GM12892 (cell line): Measurements from ENCODE around the gene MGMT.

ENCODE experiments used
- DNase-seq: peaks from one replicate; pipeline ENCODE4 v3.0.0; 2011; ENCODE audit not compliant: insufficient read length
- FAIRE-seq: peaks from 2 replicates; lab custom pipeline; 2011; peaks lifted over from hg19 to GRCh38; lab: Jason Lieb, UNC
- POLR2A ChIP-seq: IDR thresholded peaks from 2 replicates; pipeline ENCODE4 v1.6.1; 2011; ENCODE audit warnings: low read depth, low read length, control low read depth
- POLR2AphosphoS5 ChIP-seq: IDR thresholded peaks from 2 replicates; pipeline ENCODE4 v1.6.1; 2011; ENCODE audit warnings: low read depth, low read length, control low read depth
- TAF1 ChIP-seq: IDR thresholded peaks from 2 replicates; pipeline ENCODE4 v1.6.1; 2011; ENCODE audit warnings: low read depth, mild to moderate bottlenecking, control low read depth, low read length, borderline replicate concordance

MGMT gene

DNA sequence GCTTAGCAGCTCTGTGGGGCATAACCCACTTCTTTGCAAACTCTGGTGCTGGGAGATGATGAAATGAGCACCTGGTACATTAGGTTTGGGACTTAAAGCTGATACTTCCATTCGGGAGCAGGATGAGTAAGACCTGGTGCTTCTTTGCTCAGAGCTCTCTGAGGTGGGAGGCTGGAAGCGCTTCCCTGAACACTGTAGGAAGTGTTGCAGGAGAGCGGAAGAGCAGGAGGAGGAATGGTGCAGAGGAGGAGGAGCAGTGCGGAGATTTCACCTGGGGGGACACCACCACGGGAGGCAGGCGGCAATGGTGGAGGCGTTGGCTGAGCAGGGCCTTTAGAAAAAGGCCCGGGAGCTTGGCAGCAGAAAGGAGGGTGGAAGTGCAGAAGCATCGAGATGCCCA, 142.5 kb downstream of the MGMT start:
- DNase-seq, result no peak
- FAIRE-seq, result no peak
- TF ChIP-seq POLR2A (no peak), POLR2AphosphoS5 (no peak), TAF1 (no peak)

DNA sequence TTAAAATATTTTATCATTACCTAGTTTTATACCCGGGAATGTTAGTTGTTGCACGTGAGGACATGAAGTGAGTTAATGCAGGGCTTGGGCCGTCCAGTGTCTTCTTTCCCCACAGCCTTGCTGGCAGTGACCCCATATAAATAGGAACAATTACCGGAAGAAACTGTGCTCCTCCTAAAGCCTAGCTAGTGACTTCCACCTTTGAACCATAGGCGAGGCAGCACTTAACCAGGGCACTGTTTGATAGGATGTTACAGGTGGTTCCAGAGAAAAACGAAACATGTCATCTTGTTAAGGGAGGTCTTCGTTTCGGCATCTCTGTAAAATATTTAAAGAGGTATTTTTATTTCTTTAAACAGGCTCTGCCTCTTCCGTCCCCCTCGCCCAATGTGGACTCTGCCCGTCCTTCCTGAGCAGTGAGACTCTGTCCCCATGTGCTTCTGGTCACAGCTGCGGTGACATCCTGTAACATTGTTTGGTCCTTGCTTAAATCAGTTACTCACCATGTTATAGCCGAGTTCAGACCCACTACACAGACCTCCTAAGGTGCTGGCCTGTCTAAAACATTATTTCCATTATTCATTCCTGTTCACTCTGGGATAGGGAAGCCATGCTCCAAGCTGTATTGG, 145.6 kb downstream of the MGMT start:
- no peak for FAIRE-seq
- no peak for TF ChIP-seq POLR2AphosphoS5
- TF ChIP-seq TAF1, result no peak
- TF ChIP-seq POLR2A, result no peak
- no peak for DNase-seq

DNA sequence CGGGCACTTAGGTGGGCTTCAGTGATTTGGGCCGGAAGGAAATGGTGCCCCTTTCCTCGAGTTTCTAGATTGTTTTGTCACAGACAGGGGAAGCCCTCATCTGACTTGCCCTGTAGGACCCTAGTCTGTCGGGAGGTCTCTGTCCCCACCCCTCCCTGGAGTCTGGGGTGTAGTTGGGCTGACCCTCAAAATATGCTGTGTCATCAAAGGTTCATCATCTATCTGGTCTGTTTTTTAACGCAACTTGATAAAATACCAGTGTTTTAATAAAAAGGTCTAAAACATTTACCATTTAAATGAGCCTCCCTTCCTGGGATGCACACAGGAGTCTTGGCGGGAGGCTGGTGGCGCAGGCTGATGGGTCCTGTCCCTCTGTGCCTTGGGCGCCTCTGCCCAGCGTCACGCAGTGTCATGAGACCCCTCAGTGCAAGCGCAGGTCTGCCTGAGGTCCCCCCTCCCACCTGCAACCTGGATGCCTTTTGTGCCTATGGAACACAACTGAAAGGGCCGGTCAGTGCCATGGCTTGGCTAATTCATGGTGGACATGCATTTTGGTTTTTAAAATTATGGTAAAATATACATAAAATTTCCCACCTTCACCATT, 146.4 kb downstream of the MGMT start:
- TF ChIP-seq POLR2AphosphoS5, result no peak
- TF ChIP-seq TAF1, result no peak
- no peak for TF ChIP-seq POLR2A
- DNase-seq (no peak), FAIRE-seq (no peak)

DNA sequence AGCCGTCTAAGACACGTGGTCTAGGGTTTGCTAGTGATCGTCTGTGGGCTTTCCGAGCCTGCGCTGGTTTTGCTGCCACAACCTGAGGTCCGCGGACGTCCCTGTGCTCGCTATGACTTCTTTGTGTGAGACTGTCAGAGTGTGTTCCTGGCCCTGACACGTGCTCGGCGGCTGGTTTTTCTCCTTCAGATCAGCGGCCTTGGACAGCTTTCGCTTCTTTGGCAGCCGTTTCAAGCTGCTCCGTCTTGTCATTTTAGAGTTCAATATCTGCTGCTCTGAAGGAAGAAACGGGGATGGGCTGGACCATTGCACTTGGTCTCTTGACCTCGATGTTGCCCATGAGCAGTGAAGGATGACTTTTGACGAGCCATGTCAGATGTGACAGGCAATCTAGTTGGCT, 147.3 kb downstream of the MGMT start:
- TF ChIP-seq TAF1 (no peak), POLR2A (no peak), POLR2AphosphoS5 (no peak)
- FAIRE-seq (no peak), DNase-seq (no peak)

DNA sequence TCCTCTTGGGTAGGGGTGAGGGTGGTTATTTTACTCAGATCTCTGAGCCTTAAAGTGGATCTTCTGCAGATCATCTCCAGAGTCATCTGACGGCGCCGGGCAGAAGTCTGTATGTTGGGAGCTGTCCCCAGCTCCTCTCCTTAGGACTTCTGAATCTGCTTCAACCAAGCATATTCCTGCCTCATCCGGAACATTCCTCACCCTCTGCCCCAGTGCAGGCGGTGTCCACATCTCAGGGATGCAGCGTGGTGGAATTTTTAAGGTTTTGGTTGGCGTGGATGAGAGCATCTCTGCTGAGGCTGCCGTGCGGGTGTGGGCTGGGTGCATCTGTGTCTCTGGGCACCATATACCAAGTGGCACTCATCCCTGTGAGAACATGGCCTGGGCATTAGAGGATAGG, 148.3 kb downstream of the MGMT start:
- TF ChIP-seq POLR2AphosphoS5, result no peak
- no peak for TF ChIP-seq TAF1
- TF ChIP-seq POLR2A, result no peak
- FAIRE-seq, result no peak

DNA sequence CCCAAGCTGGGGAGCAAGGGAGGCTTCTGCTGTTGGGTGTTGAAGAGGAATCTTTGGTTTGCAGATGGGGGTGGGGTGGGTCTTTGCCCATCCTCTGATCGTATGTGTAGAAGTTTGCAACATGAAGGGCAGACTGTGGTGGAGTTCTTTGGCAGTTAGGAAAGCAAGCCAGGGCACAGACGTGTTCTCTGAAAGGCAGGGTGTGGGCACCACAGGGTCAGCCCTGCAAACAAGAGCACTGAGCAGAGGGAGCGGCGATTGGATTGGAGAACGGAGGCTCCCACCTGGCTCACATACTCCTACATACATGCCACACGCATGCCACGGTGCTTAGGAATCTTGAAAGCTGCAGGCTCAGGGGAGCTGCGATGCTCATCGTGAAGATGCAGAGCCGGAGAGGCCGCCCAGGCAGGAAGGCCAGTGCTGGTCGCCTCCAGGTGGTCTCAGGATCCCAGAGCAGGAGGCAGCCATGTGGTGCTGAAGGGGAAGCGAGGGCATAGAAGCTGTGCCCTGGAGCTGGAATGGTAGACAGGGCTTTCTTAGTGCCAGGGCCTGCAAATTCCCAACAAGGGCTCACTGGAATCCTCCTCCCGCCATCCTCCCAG, 149.0 kb downstream of the MGMT start:
- FAIRE-seq (no peak), DNase-seq (no peak)
- no peak for TF ChIP-seq TAF1
- no peak for TF ChIP-seq POLR2A
- TF ChIP-seq POLR2AphosphoS5, result no peak

More for the DNA sequence above, 148.3 kb downstream of the MGMT start:
- no peak for DNase-seq

DNA sequence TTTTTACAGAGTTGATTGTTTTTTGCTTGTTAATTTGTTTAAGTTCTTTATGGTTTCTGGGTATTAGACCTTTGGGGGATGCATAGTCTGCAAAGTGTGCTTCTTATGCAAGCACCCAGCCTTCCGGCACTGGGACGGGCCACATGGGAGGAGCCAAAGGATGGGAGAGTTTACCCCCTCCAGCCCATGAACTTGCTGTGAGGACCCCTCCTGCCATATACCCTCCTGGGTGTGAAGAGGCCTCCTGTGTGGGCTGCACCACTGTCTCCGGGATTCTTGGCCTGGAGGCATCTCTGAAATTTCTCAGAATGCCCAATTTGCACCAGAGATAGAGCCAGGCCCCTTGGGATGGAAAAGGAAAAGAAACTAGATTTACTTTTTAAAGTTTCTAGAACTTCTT, 150.7 kb downstream of the MGMT start:
- no peak for FAIRE-seq
- no peak for DNase-seq
- TF ChIP-seq POLR2AphosphoS5 (no peak), POLR2A (no peak)

DNA sequence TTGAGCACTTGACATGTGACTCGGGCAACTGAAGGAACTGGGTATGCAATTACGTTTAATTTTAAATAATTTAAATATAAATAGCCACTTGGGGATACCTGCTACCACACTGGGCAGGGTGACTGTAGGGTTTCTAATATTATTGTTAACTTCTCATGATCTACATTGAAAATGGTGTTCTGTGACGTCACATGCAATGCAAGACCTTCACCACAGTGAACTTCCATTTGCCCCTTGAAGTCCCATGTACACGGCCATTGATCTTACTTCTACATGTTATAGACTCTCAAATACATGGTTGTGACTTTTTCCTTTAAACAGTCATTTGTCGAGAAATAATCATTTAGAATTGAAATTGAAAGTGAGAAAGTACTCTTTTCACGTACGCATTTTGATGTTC, 154.0 kb downstream of the MGMT start:
- TF ChIP-seq POLR2AphosphoS5 (no peak), TAF1 (no peak), POLR2A (no peak)
- FAIRE-seq, result no peak
- DNase-seq, result no peak

DNA sequence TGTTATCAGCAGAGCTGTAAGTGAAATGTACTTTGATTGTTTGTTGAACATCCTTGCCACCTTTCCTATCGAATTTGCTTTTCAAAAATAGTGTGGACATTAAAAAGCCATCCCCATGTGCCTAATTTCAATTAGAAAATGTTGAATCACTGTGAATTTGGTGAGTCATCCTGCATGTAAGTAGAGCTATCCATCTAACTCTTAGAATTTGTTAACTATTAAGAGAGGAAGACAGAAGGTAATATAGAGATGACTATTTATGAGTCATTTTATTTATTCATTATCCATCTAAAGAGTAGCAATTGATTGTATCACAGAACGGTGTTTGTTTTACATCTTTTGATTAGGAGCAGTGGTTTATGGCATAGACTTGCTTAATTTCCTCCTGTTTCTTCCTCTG, 154.7 kb downstream of the MGMT start:
- no peak for FAIRE-seq
- TF ChIP-seq POLR2A (no peak), POLR2AphosphoS5 (no peak), TAF1 (no peak)
- no peak for DNase-seq

DNA sequence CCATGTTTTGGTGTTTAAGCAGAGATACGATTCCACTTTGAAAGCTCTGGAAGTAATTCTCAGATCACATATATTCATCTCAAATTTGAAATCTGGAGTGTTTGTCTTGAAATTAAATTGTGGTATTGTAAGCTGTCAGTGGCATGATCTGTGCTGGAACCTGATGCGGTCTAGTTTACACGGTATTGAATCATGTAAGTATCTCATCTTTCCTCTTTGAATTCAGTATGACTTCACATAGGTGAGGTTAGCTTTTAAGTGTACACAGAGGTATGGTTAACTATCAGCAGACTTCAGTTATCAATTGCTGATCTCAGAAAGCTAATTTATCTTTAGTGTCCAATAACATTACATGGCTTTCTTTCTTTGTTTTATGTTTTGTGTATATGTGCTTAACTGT, 155.2 kb downstream of the MGMT start:
- DNase-seq (no peak), FAIRE-seq (no peak)
- TF ChIP-seq POLR2AphosphoS5 (no peak), POLR2A (no peak)

GRCh38 chr10:129622736-129623135, 155.7 kb downstream of the MGMT start:
- DNase-seq (no peak), FAIRE-seq (no peak)
- TF ChIP-seq TAF1 (no peak), POLR2A (no peak), POLR2AphosphoS5 (no peak)

- FAIRE-seq, result no peak
- DNase-seq, result no peak
- no peak for TF ChIP-seq POLR2A
- TF ChIP-seq TAF1, result no peak
- TF ChIP-seq POLR2AphosphoS5, result no peak
Measured at GRCh38 chr10:129624526-129624925, 157.5 kb downstream of the MGMT start.

GRCh38 chr10:129626309-129626708, 159.3 kb downstream of the MGMT start:
- FAIRE-seq (no peak), DNase-seq (no peak)
- no peak for TF ChIP-seq TAF1
- TF ChIP-seq POLR2A, result no peak
- no peak for TF ChIP-seq POLR2AphosphoS5
